Hepatocyte (in vitro differentiated cells): Measurements from ENCODE around the gene MDGA2.

Source experiments
- EZH2 ChIP-seq: fragments of 200-600 bp; sonication (generic); IDR thresholded peaks from 2 replicates; pipeline ENCODE4 v1.6.1; 2016; ENCODE audit warnings: antibody characterized with exemption, mild to moderate bottlenecking, borderline replicate concordance
- EZH2phosphoT487 ChIP-seq: fragments of 200-600 bp; sonication (generic); IDR thresholded peaks from one replicate; pipeline ENCODE4 v1.6.1; 2018; ENCODE audit warnings: antibody characterized with exemption, mild to moderate bottlenecking, low read depth, moderate library complexity; ENCODE audit not compliant: unreplicated experiment, severe bottlenecking
- TF ChIP-seq, protein P1 (sequence below): fragments of 200-600 bp; sonication (generic); IDR thresholded peaks from 2 replicates; pipeline ENCODE4 v1.5.1; 2016; ENCODE audit warnings: antibody characterized with exemption, mild to moderate bottlenecking; ENCODE audit not compliant: poor library complexity

DNA sequence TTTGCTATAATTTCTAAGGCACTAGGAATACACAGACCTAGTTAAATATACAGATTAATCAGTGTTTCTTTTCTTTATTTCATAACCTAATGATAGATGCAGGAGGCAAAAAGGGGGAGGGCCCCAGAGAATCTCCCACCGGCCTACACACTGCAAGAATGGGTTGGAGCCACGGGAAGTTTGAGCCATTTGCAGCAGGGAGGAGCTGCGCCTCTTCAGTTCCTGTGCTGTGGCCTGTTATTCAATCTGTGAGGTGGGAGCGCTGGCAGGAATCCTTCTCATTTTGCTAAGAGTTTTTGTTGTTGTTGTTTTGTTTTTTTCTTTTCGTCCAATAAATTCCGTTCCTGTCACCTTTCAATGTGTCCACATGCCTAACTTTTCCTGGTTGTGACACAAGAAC is 772.6 kb downstream of the MDGA2 start:
- TF ChIP-seq, protein P1, sequence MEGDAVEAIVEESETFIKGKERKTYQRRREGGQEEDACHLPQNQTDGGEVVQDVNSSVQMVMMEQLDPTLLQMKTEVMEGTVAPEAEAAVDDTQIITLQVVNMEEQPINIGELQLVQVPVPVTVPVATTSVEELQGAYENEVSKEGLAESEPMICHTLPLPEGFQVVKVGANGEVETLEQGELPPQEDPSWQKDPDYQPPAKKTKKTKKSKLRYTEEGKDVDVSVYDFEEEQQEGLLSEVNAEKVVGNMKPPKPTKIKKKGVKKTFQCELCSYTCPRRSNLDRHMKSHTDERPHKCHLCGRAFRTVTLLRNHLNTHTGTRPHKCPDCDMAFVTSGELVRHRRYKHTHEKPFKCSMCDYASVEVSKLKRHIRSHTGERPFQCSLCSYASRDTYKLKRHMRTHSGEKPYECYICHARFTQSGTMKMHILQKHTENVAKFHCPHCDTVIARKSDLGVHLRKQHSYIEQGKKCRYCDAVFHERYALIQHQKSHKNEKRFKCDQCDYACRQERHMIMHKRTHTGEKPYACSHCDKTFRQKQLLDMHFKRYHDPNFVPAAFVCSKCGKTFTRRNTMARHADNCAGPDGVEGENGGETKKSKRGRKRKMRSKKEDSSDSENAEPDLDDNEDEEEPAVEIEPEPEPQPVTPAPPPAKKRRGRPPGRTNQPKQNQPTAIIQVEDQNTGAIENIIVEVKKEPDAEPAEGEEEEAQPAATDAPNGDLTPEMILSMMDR, result no peak
- no peak for TF ChIP-seq EZH2
- no peak for TF ChIP-seq EZH2phosphoT487
